C4-2B (cell line): Measurements from ENCODE around the gene TEKT1.

Experiments used
- CTCF ChIP-seq: fragments of 450-650 bp; conservative IDR thresholded peaks from 2 replicates; pipeline ENCODE4 v1.5.1; 2017; ENCODE audit warnings: mild to moderate bottlenecking
- ZFX ChIP-seq: fragments of 450-650 bp; IDR thresholded peaks from 2 replicates; pipeline ENCODE4 v1.6.1; 2017

GRCh38 chr17:6862122-6862521 is 30.6 kb upstream of the TEKT1 start:
- TF ChIP-seq CTCF: no peak
- no peak for TF ChIP-seq ZFX
